HL-60/S4 (cell line): Measurements from ENCODE around the gene STOX2.

Experiments
- in situ Hi-C: fragments of 300-500 bp; cut with MboI; formaldehyde crosslinking; loops from 2 replicates; pipeline ENCODE4 v1.14.3; 2022; ENCODE audit warnings: low sequenced_read_pairs

The STOX2 gene

DNA sequence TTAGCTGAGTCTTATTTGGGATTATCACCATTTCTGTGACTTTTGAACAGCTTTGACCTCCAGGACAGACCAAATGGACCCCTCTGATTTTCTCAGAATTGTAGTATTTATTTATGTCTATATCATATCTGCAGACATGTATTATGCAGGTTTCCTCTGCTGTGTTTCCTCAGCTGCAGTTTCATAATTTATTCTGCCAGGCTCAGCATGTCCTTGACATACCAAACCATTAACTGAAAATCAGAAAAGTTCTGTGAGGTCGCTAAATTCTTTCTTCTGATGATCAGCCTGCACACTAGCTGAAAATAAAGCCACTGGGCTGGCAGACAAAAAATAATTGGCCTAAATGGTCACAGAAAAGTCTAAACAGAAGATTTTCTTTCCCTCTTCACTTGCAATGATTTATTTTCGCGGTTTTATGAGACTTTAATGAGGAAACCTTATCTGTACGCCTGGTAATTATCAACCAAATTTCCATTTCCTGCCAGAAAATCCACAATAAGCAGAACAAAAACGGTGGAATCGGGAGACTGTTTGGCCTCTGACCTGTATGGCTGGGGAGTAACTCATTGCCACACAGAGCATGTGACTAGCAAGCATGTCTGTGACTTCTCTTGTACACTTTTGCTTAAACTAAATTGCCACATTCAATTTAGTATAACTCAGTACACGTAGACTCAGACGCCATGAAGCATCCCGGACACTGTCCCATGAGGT is 161.6 kb downstream of the STOX2 start:
- in situ Hi-C loops = no loop called here

DNA sequence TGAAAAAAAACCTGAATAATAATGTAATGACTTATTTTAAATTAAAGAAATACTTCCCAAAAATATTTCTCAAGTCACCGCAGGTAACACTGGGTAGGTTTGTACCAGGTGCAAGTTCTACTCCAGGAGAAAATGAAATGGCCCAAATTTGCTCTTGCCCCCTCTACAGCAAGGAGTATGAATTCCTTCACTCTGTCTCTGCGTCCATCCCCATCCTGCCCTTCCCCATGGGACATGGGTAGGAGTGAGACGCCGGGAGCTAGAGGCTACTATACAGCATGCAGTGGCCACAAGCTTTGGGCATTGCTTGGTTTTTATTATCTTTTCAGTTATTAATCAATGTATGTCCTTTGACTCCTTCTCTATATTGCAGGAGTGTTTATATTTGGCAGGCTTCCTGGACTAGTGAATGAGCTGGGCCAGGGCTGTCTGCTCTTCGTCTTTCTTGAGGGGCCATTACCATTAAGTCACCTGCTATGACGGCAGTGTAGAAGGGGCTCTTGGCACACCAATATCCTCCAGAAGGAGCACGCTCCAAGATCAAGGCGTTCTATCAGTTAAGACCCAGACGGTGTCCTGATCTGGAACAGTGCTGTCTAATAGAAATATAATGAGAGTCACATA is 162.9 kb downstream of the STOX2 start:
- in situ Hi-C loops = no loop called here
